ENCODE measurements around the gene SNF8.

The SNF8 gene

DNA sequence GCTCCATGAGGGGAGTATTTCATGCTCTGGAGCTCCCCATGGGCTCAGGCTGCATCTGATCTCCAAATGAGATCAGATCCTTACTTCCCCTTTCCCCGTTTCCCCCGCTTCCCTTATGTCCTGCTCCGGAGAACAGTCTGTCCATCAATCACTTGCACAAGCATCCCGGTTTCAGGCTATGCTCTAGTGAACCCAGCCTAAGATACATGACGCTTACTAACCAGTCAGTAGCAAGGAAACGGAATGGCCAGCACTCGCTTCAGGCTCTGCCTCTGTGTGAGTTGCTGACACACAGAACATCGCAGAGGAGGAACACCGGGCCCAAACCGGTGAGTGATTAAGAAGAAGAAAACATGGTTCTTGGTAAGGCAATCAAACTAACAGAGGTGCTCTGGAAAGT lies 61.5 kb downstream of the SNF8 start:
- DNase-seq: no peak

DNA sequence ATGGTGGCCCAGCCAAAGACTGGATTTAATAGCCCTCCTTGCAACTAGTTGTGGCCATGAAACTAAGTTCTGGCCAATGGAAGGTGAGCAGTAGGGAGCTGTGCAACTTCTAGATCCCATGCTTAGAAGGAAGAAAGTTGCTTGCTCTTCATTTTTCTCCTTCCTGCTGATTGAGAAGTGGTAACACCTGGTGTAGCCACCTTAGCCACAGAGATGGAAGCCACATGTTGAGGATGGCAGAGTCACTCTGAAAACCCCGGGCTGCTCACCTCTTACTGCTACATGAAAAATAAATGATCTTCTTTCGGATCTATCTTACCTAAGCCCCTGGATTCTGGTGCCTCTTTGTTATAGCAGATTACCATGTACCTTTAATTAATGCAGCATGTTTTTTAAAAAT lies 62.4 kb downstream of the SNF8 start:
- DNase-seq: no peak
